A673 (cell line): Measurements from ENCODE around the gene CTNNBL1. TPM values are rescaled to one million over a fixed set of nuclear protein-coding genes. Genes with fewer than 3 reads are reported as not detected.
A peak's percentile ranks its signal among the peaks of the same experiment; 100 is the strongest.

Source experiments
- BruUV-seq: library from RNA; stranded (reverse); fragments of 400-500 nt; replicated peaks from 2 replicates; lab custom pipeline; 2021; lab: Mats Ljungman, UMichigan
- CTCF ChIA-PET: fragments of 300-600 bp; sonication (Branson Sonifier 250); formaldehyde crosslinking; loops from one replicate; lab custom pipeline; 2022; ENCODE audit warnings: antibody characterized with exemption; lab: Charles Lee
- POLR2A ChIA-PET: fragments of 300-600 bp; sonication (Branson Sonifier 250); formaldehyde crosslinking; loops from one replicate; lab custom pipeline; 2022; ENCODE audit warnings: antibody characterized with exemption; ENCODE audit not compliant: low non-redundant PET; lab: Charles Lee
- DNase-seq: peaks from one replicate; pipeline ENCODE4 v3.0.0-alpha.2; 2015; ENCODE audit warnings: low spot score
- H3K27ac ChIP-seq: fragments of 200-600 bp; sonication (generic); 2 replicates; pipeline ENCODE4 v1.5.1; 2016; ENCODE audit warnings: mixed run types, low read depth, mild to moderate bottlenecking, mixed read lengths, antibody characterized with exemption, low read length; ENCODE audit not compliant: poor library complexity, severe bottlenecking
- H3K27me3 ChIP-seq: fragments of 200-600 bp; sonication (generic); replicated peaks from 2 replicates; pipeline ENCODE4 v1.6.1; 2017; ENCODE audit warnings: mixed run types, low read depth, mild to moderate bottlenecking, mixed read lengths, antibody characterized with exemption, low read length; ENCODE audit not compliant: insufficient read depth, poor library complexity
- H3K36me3 ChIP-seq: fragments of 200-600 bp; sonication (generic); 2 replicates; pipeline ENCODE4 v1.6.1; 2016; ENCODE audit warnings: mixed run types, mild to moderate bottlenecking, mixed read lengths, antibody characterized with exemption, low read length; ENCODE audit not compliant: insufficient read depth, poor library complexity, severe bottlenecking
- H3K4me1 ChIP-seq: fragments of 200-600 bp; sonication (generic); 2 replicates; pipeline ENCODE4 v1.6.1; 2017; ENCODE audit warnings: mixed run types, mild to moderate bottlenecking, mixed read lengths, antibody characterized with exemption, low read length; ENCODE audit not compliant: insufficient read depth, poor library complexity, severe bottlenecking
- H3K4me3 ChIP-seq: fragments of 200-600 bp; sonication (generic); 2 replicates; pipeline ENCODE4 v1.5.1; 2016; ENCODE audit warnings: low read depth, mixed run types, mild to moderate bottlenecking, mixed read lengths, low read length; ENCODE audit not compliant: poor library complexity, severe bottlenecking
- H3K9me3 ChIP-seq: fragments of 200-600 bp; sonication (generic); 2 replicates; pipeline ENCODE4 v1.6.1; 2016; ENCODE audit warnings: mixed run types, low read depth, mild to moderate bottlenecking, mixed read lengths, antibody characterized with exemption, low read length; ENCODE audit not compliant: poor library complexity, severe bottlenecking
- EZH2 ChIP-seq: fragments of 200-600 bp; sonication (generic); IDR thresholded peaks from 2 replicates; pipeline ENCODE4 v1.6.1; 2017; ENCODE audit warnings: borderline replicate concordance, low read depth, mild to moderate bottlenecking, mixed read lengths, antibody characterized with exemption, low read length; ENCODE audit not compliant: poor library complexity, severe bottlenecking
- intact Hi-C: fragments of 100-400 bp; cut with micrococcal nuclease; formaldehyde crosslinking; loops from one replicate; pipeline ENCODE4 v1.10.0; 2022; ENCODE audit not compliant: unreplicated experiment
- total RNA-seq: library from RNA; stranded (reverse); gene quantifications from 2 replicates; pipeline ENCODE4 v1.2.3, GENCODE V29; 2021
- TF ChIP-seq, protein P1 (sequence below): fragments of 300-800, 200-600 bp; sonication (generic); conservative IDR thresholded peaks from 2 replicates; pipeline ENCODE4 v1.5.1; 2017; ENCODE audit warnings: low read depth, mild to moderate bottlenecking, antibody characterized with exemption, low read length, moderate library complexity, mixed read lengths

The CTNNBL1 gene
- total RNA-seq, 1 experiment from 2014 or later: 88.5 TPM

GRCh38 chr20:37896932-37897548 is 203.2 kb downstream of the CTNNBL1 start:
- Histone ChIP-seq H3K36me3 (no peaks in the 10 kb centered on the region), H3K4me3 (no peak overlapping the region), H3K27me3 (no peaks in the 10 kb centered on the region), H3K4me1 (peaks cover 48% of the 10 kb centered on the region), H3K27ac (peak overlapping the region; percentile 44), H3K9me3 (no peaks in the 10 kb centered on the region)
- BruUV-seq: no TSS peak
- intact Hi-C loops: loop anchor here (5.0 to 10.0 kb wide), 3 partner anchors 220 to 330 kb away; no protein-coding TSS in a partner anchor
- TF ChIP-seq, protein P1, sequence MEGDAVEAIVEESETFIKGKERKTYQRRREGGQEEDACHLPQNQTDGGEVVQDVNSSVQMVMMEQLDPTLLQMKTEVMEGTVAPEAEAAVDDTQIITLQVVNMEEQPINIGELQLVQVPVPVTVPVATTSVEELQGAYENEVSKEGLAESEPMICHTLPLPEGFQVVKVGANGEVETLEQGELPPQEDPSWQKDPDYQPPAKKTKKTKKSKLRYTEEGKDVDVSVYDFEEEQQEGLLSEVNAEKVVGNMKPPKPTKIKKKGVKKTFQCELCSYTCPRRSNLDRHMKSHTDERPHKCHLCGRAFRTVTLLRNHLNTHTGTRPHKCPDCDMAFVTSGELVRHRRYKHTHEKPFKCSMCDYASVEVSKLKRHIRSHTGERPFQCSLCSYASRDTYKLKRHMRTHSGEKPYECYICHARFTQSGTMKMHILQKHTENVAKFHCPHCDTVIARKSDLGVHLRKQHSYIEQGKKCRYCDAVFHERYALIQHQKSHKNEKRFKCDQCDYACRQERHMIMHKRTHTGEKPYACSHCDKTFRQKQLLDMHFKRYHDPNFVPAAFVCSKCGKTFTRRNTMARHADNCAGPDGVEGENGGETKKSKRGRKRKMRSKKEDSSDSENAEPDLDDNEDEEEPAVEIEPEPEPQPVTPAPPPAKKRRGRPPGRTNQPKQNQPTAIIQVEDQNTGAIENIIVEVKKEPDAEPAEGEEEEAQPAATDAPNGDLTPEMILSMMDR: peak; percentile 49
- TF ChIP-seq EZH2: no peak
- CTCF ChIA-PET: no interaction called here
- peak; percentile 59 for DNase-seq
- POLR2A ChIA-PET: no interaction called here

GRCh38 chr20:37898233-37899104 is 204.6 kb downstream of the CTNNBL1 start:
- ChIA-PET CTCF (interaction anchor here (0.6 to 1.3 kb wide), 3 partner anchors 9 to 95 kb away, joined by 3 to 4 read pairs (median 4); no protein-coding TSS in a partner anchor), POLR2A (no interaction called here)
- Histone ChIP-seq H3K36me3 (no peaks in the 10 kb centered on the region), H3K27ac (peak overlapping the region; percentile 44), H3K4me3 (peak overlapping the region; percentile 9), H3K27me3 (no peaks in the 10 kb centered on the region), H3K9me3 (no peaks in the 10 kb centered on the region), H3K4me1 (peaks cover 48% of the 10 kb centered on the region)
- DNase-seq: peak; percentile 74
- TF ChIP-seq, protein P1: no peak
- no peak for TF ChIP-seq EZH2
- no TSS peak for BruUV-seq
- intact Hi-C loops: loop anchor here (5.0 to 10.0 kb wide), 3 partner anchors 221 to 331 kb away; no protein-coding TSS in a partner anchor

DNA sequence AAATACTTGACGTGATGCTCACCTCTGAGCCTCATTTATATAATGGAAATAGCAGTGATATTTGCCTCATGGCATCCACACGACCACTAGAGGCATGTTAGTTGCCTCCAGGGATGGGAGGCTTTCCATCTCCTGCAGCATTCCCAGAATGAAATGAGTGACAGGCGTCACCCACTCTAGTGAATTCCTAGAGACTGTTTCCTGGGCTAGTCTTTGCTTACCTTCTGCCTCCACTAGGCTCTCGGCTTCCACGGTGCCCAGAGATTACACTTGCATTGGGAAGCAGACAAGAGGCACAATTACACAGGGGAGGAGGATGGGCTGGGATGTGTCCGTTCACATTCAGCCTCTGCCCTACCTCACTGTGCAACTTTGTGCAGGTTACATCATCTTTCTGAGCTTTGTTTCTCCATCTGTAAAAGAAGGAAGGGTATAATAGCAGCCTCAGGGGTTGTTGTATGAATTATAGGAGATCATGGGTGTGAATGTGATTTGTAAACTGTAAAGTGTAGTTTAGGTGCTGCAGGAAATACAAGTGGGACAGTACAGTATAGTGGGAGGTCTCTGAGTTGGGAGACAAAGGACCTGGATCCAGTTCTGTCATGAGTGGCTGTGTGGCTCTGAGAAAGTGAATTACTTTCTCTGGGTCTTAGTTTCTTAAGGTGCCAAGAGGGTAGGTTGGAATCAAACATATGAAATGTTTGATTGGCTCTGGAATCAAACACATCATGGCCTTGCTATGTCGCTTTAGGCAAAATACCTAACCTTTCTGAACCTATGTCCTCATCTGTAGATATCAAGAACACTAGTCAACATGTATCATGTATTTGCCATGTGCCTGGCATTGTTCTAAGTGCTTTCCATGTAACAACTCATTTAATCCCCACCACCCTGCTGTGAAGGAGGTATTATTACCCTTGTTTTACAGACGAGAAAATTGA is 205.5 kb downstream of the CTNNBL1 start:
- no TSS peak for BruUV-seq
- intact Hi-C loops: loop anchor here (5.0 to 10.0 kb wide), 3 partner anchors 222 to 332 kb away; no protein-coding TSS in a partner anchor
- TF ChIP-seq, protein P1: peak; percentile 27; the same call in 1 of the 2 replicates
- TF ChIP-seq EZH2: no peak

More for the DNA sequence above, 205.5 kb downstream of the CTNNBL1 start:
- Histone ChIP-seq H3K27ac (no peak overlapping the region), H3K4me3 (no peak overlapping the region), H3K9me3 (no peaks in the 10 kb centered on the region), H3K27me3 (no peaks in the 10 kb centered on the region), H3K4me1 (peaks cover 52% of the 10 kb centered on the region), H3K36me3 (no peaks in the 10 kb centered on the region)
- DNase-seq: no peak
- POLR2A ChIA-PET: no interaction called here
- CTCF ChIA-PET: no interaction called here
